ENCODE data around the gene CASP9.

DNA sequence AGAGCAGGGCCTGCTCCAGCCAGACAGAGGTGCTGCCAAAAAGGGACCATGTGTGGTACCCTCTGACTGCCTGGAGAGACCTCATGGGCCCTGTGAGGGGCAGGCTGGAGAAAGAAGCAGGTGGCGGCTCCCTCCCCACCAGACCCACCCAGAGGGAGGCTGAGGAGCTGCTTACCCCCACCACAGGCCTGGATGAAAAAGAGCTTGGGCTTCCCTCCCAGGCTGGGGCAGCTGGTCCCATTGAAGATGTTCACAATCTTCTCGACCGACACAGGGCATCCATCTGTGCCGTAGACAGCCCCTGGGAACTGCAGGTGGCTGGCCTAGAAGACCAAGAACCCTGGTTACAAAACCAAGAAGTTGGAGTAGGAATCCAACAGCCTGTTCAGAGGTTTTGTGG lies 19.6 kb downstream of the CASP9 start:
- TF ChIP-seq POLR2A (IDR thresholded peaks at IDR 0.05), result no peak
- TF ChIP-seq, protein P1, sequence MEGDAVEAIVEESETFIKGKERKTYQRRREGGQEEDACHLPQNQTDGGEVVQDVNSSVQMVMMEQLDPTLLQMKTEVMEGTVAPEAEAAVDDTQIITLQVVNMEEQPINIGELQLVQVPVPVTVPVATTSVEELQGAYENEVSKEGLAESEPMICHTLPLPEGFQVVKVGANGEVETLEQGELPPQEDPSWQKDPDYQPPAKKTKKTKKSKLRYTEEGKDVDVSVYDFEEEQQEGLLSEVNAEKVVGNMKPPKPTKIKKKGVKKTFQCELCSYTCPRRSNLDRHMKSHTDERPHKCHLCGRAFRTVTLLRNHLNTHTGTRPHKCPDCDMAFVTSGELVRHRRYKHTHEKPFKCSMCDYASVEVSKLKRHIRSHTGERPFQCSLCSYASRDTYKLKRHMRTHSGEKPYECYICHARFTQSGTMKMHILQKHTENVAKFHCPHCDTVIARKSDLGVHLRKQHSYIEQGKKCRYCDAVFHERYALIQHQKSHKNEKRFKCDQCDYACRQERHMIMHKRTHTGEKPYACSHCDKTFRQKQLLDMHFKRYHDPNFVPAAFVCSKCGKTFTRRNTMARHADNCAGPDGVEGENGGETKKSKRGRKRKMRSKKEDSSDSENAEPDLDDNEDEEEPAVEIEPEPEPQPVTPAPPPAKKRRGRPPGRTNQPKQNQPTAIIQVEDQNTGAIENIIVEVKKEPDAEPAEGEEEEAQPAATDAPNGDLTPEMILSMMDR (IDR thresholded peaks at IDR 0.05), result no peak

Data from testis (tissue), 2 donors.